Measurements from ENCODE around the gene ABTB1.

Gene ABTB1

DNA sequence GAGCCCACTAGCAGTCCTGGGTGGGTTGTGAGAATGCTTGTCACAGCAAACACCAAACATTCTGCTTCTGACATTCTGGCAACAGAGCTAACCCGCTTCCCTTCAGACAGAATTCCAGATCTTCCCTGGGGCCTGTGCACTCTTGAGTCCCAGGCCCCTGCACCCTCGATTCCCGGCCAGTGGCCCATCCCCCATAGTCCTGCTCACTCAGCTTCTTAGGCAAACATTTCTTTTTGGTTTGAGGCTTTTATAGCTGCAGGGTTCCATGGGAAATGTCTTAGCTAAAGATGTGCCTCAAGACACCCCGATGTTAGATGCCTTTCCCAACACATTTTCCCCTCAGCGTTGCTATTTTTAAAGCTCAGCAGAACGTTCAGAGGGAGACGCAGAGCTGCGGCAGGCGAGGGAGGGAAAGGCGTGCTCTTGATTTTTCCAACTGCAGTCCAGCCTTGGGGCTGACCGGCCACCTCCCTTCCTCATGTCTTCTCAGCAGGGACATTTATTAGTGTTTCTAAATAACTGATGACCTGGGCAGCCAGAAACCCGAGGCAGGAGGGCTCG lies 35.2 kb downstream of the ABTB1 start:
- Histone ChIP-seq H3K9me3 (ENCODE audit: insufficient read depth, low read length) (no peaks in the 10 kb centered on the region), H3K79me2 (ENCODE audit: low read length) (peaks cover 15% of the 10 kb centered on the region), H3K4me1 (ENCODE audit: low read length) (no peaks in the 10 kb centered on the region), H3K9ac (ENCODE audit: low read length) (no peak overlapping the region), H3K27me3 (ENCODE audit: low read depth, low read length) (no peaks in the 10 kb centered on the region), H3K36me3 (replicated peaks; ENCODE audit: low read depth, low read length) (peaks cover 67% of the 10 kb centered on the region), H4K20me1 (ENCODE audit: insufficient read depth, low read length) (no peaks in the 10 kb centered on the region), H3K4me3 (ENCODE audit: low read length) (no peak overlapping the region), H3K27ac (ENCODE audit: low read length) (no peak overlapping the region), H2AFZ (ENCODE audit: low read depth, low read length) (no peak overlapping the region), H3K4me2 (ENCODE audit: low read length) (no peak overlapping the region)
- TF ChIP-seq, protein P1, sequence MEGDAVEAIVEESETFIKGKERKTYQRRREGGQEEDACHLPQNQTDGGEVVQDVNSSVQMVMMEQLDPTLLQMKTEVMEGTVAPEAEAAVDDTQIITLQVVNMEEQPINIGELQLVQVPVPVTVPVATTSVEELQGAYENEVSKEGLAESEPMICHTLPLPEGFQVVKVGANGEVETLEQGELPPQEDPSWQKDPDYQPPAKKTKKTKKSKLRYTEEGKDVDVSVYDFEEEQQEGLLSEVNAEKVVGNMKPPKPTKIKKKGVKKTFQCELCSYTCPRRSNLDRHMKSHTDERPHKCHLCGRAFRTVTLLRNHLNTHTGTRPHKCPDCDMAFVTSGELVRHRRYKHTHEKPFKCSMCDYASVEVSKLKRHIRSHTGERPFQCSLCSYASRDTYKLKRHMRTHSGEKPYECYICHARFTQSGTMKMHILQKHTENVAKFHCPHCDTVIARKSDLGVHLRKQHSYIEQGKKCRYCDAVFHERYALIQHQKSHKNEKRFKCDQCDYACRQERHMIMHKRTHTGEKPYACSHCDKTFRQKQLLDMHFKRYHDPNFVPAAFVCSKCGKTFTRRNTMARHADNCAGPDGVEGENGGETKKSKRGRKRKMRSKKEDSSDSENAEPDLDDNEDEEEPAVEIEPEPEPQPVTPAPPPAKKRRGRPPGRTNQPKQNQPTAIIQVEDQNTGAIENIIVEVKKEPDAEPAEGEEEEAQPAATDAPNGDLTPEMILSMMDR (IDR thresholded peaks at IDR 0.05; ENCODE audit: low read depth, low read length), result no peak
- no peak for TF ChIP-seq EZH2phosphoT487 (IDR thresholded peaks at IDR 0.05; ENCODE audit: low read depth)

DNA sequence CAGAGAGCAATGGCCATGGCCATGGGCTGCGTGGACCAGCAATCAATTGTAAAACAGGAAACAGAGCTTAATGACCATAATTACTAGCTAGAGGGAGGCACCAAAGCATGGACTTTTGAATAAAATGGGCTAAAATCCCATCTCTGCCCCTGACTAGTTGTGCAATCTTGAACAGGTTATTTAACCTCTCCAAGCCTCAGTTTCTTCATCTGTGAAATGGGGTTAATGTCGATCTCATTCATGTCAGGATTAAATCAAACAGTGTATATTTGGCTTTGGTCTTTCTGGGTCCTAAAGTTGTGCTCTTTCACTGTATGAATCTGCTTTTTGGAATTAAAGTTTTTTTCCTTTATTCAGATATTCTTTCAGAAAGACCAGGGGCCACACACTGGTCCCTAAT lies 36.1 kb downstream of the ABTB1 start:
- no peak overlapping the region for H3K27ac ChIP-seq (ENCODE audit: low read length)
- H3K4me1 ChIP-seq (ENCODE audit: low read length), result no peaks in the 10 kb centered on the region
- TF ChIP-seq, protein P1 (IDR thresholded peaks at IDR 0.05; ENCODE audit: low read depth, low read length), result no peak
- TF ChIP-seq EZH2phosphoT487 (IDR thresholded peaks at IDR 0.05; ENCODE audit: low read depth), result no peak
- H4K20me1 ChIP-seq (ENCODE audit: insufficient read depth, low read length), result no peaks in the 10 kb centered on the region
- no peaks in the 10 kb centered on the region for H3K27me3 ChIP-seq (ENCODE audit: low read depth, low read length)
- H2AFZ ChIP-seq (ENCODE audit: low read depth, low read length), result no peak overlapping the region
- H3K4me3 ChIP-seq (ENCODE audit: low read length), result no peak overlapping the region
- H3K4me2 ChIP-seq (ENCODE audit: low read length), result no peak overlapping the region
- H3K9me3 ChIP-seq (ENCODE audit: insufficient read depth, low read length), result no peaks in the 10 kb centered on the region
- H3K79me2 ChIP-seq (ENCODE audit: low read length), result peaks cover 5% of the 10 kb centered on the region
- no peak overlapping the region for H3K9ac ChIP-seq (ENCODE audit: low read length)
- H3K36me3 ChIP-seq (replicated peaks; ENCODE audit: low read depth, low read length), result peaks cover 63% of the 10 kb centered on the region

DNA sequence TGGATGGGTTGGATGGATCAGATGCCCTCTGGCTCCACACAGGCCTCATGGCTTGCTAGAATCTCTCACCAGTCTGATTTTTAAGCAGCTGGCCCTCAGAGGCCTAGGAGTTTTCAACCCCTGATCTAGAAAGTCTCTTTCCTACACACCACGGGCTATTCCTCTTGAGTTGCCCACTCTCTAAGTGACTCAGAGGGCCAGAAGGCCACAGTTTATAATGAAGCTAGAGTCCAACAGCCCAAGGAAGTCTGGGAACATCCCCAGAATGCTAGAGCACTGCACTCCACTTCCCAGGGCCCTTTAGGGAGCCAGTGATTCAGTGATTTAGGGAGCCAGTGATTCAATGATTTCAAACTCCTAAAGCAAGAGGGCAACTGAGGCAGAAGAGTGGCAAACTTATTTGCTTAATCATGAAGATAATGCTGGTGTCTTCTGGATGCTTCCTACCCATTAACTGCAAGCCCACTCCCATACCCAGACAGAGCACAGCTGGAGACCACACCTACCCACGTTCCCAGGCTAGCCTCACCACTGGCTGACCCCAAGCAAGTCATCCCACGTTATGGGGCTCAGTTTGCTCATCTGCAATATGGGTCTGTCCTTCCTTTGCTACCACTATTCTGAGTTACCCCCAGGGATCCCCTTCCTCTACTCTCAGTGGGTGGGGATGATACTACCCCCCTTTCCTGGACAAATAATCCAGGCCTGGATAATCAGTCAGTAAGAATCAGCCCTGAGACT lies 36.7 kb downstream of the ABTB1 start:
- Histone ChIP-seq H3K4me3 (ENCODE audit: low read length) (no peak overlapping the region), H3K9ac (ENCODE audit: low read length) (no peak overlapping the region), H2AFZ (ENCODE audit: low read depth, low read length) (no peak overlapping the region), H3K4me1 (ENCODE audit: low read length) (no peaks in the 10 kb centered on the region), H3K79me2 (ENCODE audit: low read length) (0 out of 2 replicates have a peak, but pooled peaks cover 2% of the 10 kb centered on the region), H3K9me3 (ENCODE audit: insufficient read depth, low read length) (no peaks in the 10 kb centered on the region), H3K36me3 (replicated peaks; ENCODE audit: low read depth, low read length) (peaks cover 70% of the 10 kb centered on the region), H3K27me3 (ENCODE audit: low read depth, low read length) (no peaks in the 10 kb centered on the region), H4K20me1 (ENCODE audit: insufficient read depth, low read length) (no peaks in the 10 kb centered on the region), H3K27ac (ENCODE audit: low read length) (no peak overlapping the region), H3K4me2 (ENCODE audit: low read length) (no peak overlapping the region)
- TF ChIP-seq, protein P1 (IDR thresholded peaks at IDR 0.05; ENCODE audit: low read depth, low read length), result no peak
- TF ChIP-seq EZH2phosphoT487 (IDR thresholded peaks at IDR 0.05; ENCODE audit: low read depth), result no peak

DNA sequence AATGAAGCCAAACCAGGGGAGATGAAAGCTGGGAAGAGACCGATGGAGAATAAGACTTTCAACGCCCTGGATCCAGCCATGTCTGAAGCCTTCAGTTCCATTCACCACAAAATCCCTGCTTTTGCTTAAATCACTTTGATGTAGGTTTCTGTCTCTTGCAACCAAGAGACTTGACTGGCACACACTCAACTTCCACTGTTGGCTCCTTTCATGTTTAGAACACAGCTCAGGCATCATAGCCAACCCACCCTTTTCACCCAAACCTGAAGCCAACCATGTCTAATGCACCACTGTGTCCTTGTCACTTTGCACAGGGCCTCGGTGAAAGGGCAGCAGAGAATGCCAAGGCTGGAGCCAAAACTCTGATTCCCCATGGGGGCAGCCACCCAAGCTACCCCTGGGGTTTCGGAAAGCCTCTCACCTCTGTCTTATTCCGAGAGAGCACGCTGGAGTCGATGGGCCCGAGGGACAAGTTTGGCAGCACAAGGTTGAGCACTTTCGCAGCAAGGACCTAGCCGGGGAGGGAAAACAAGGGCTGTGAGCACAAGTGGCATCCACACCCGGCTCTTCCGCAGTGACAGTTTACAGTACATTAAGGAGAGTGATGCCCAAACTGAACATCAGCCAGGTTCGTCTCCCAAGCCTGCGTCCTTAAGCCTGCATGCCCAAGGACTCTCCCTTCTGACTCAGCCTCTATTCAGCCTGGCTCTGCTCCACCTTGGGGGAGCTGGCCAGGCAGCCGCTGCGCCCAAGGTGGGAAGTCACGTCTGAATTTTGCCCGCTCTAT lies 37.6 kb downstream of the ABTB1 start:
- H3K4me3 ChIP-seq (ENCODE audit: low read length), result no peak overlapping the region
- H3K4me2 ChIP-seq (ENCODE audit: low read length), result no peak overlapping the region
- H3K79me2 ChIP-seq (ENCODE audit: low read length), result 0 out of 2 replicates have a peak, but pooled peaks cover 2% of the 10 kb centered on the region
- H3K27ac ChIP-seq (ENCODE audit: low read length), result no peak overlapping the region
- no peak for TF ChIP-seq EZH2phosphoT487 (IDR thresholded peaks at IDR 0.05; ENCODE audit: low read depth)
- TF ChIP-seq, protein P1 (IDR thresholded peaks at IDR 0.05; ENCODE audit: low read depth, low read length), result no peak
- H2AFZ ChIP-seq (ENCODE audit: low read depth, low read length), result no peak overlapping the region
- H3K27me3 ChIP-seq (ENCODE audit: low read depth, low read length), result no peaks in the 10 kb centered on the region
- no peaks in the 10 kb centered on the region for H4K20me1 ChIP-seq (ENCODE audit: insufficient read depth, low read length)
- no peaks in the 10 kb centered on the region for H3K9me3 ChIP-seq (ENCODE audit: insufficient read depth, low read length)
- H3K36me3 ChIP-seq (replicated peaks; ENCODE audit: low read depth, low read length), result peaks cover 71% of the 10 kb centered on the region
- H3K9ac ChIP-seq (ENCODE audit: low read length), result no peak overlapping the region
- no peaks in the 10 kb centered on the region for H3K4me1 ChIP-seq (ENCODE audit: low read length)

All from OCI-LY3 (cell line).